MM.1S (cell line): ENCODE data around the gene ATP13A1.

Source experiments
- DNase-seq: peaks from one replicate; pipeline ENCODE4 v3.0.0-alpha.2; 2015
- H2AFZ ChIP-seq: fragments of 300-600 bp; sonication (generic); 2 replicates; pipeline ENCODE4 v1.6.0; 2016; ENCODE audit warnings: antibody characterized with exemption, low read length
- H3F3A ChIP-seq: fragments of 300-600 bp; sonication (generic); 2 replicates; pipeline ENCODE4 v1.6.1; 2016; ENCODE audit warnings: mild to moderate bottlenecking, antibody characterized with exemption, low read length, moderate library complexity, mixed read lengths; ENCODE audit not compliant: insufficient read depth
- H3K27ac ChIP-seq: fragments of 300-600 bp; sonication (generic); 2 replicates; pipeline ENCODE4 v1.5.1; 2016; ENCODE audit warnings: mild to moderate bottlenecking, low read length
- H3K27me3 ChIP-seq: fragments of 300-600 bp; sonication (generic); replicated peaks from 2 replicates; pipeline ENCODE4 v1.6.0; 2016; ENCODE audit warnings: low read length; ENCODE audit not compliant: insufficient read depth
- H3K36me3 ChIP-seq: fragments of 300-600 bp; sonication (generic); replicated peaks from 2 replicates; pipeline ENCODE4 v1.6.1; 2016; ENCODE audit warnings: mild to moderate bottlenecking, low read length, mixed read lengths; ENCODE audit not compliant: insufficient read depth
- H3K4me1 ChIP-seq: fragments of 300-600 bp; sonication (generic); 2 replicates; pipeline ENCODE4 v1.6.1; 2016; ENCODE audit warnings: low read length, mixed read lengths
- H3K4me2 ChIP-seq: fragments of 300-600 bp; sonication (generic); 2 replicates; pipeline ENCODE4 v1.6.0; 2016; ENCODE audit warnings: low read depth, low read length
- H3K4me3 ChIP-seq: fragments of 300-600 bp; sonication (generic); 2 replicates; pipeline ENCODE4 v1.5.1; 2016; ENCODE audit warnings: low read length, mixed read lengths
- H3K79me2 ChIP-seq: fragments of 300-600 bp; sonication (generic); 2 replicates; pipeline ENCODE4 v1.6.1; 2016; ENCODE audit warnings: mixed run types, low read length, mixed read lengths
- H3K9ac ChIP-seq: fragments of 300-600 bp; sonication (generic); 2 replicates; pipeline ENCODE4 v1.6.1; 2016; ENCODE audit warnings: low read length, mixed read lengths
- H3K9me2 ChIP-seq: fragments of 300-600 bp; sonication (generic); replicated peaks from 2 replicates; pipeline ENCODE4 v1.6.1; 2016; ENCODE audit warnings: mild to moderate bottlenecking, low read length, mixed read lengths; ENCODE audit not compliant: insufficient read depth
- H3K9me3 ChIP-seq: fragments of 300-600 bp; sonication (generic); replicated peaks from 2 replicates; pipeline ENCODE4 v1.6.1; 2016; ENCODE audit warnings: mild to moderate bottlenecking, low read length, mixed read lengths; ENCODE audit not compliant: insufficient read depth
- H4K20me1 ChIP-seq: fragments of 300-600 bp; sonication (generic); 2 replicates; pipeline ENCODE4 v1.6.1; 2016; ENCODE audit warnings: mild to moderate bottlenecking, low read length, moderate library complexity, mixed read lengths; ENCODE audit not compliant: insufficient read depth
- EZH2 ChIP-seq: fragments of 300-600 bp; sonication (generic); optimal IDR thresholded peaks from 2 replicates; pipeline ENCODE3; 2017; ENCODE audit warnings: low read depth, mild to moderate bottlenecking, antibody characterized with exemption, low read length, mixed read lengths
- EZH2phosphoT487 ChIP-seq: fragments of 300-600 bp; sonication (generic); IDR thresholded peaks from 2 replicates; pipeline ENCODE4 v1.6.1; 2018; ENCODE audit warnings: antibody characterized with exemption, low read length
- TF ChIP-seq, protein P1 (sequence below): fragments of 300-600 bp; sonication (generic); IDR thresholded peaks from 2 replicates; pipeline ENCODE4 v1.5.1; 2016; ENCODE audit warnings: antibody characterized with exemption, low read length, mixed read lengths

Gene ATP13A1

DNA sequence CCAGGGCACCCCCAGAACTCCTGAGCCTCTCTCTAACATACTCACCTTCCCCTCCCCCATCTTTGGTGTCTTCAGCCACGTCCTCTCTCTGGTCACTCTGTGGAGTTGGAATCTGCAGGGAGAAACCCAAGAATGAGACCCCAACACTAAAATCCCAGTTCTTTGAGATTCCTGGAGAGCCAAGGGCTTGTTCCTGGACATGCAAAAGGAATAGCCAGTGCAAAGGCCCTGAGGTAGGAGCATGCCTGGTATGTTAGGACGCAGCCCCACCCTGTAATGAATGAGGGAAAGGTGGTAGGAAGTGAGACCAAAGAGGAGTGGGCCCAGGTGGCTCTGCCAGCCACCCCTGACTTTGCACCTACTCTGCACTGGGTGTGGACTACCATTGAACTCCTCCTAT is 33.0 kb downstream of the ATP13A1 start:
- no peak for TF ChIP-seq EZH2
- TF ChIP-seq EZH2phosphoT487: no peak
- TF ChIP-seq, protein P1, sequence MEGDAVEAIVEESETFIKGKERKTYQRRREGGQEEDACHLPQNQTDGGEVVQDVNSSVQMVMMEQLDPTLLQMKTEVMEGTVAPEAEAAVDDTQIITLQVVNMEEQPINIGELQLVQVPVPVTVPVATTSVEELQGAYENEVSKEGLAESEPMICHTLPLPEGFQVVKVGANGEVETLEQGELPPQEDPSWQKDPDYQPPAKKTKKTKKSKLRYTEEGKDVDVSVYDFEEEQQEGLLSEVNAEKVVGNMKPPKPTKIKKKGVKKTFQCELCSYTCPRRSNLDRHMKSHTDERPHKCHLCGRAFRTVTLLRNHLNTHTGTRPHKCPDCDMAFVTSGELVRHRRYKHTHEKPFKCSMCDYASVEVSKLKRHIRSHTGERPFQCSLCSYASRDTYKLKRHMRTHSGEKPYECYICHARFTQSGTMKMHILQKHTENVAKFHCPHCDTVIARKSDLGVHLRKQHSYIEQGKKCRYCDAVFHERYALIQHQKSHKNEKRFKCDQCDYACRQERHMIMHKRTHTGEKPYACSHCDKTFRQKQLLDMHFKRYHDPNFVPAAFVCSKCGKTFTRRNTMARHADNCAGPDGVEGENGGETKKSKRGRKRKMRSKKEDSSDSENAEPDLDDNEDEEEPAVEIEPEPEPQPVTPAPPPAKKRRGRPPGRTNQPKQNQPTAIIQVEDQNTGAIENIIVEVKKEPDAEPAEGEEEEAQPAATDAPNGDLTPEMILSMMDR: no peak
- no peaks in the 10 kb centered on the region for H3K27me3 ChIP-seq
- DNase-seq: no peak
- H3K36me3 ChIP-seq: no peaks in the 10 kb centered on the region
- no peaks in the 10 kb centered on the region for H3K9me2 ChIP-seq
- H3K4me2 ChIP-seq: no peak overlapping the region
- no peaks in the 10 kb centered on the region for H3K9me3 ChIP-seq
- no peaks in the 10 kb centered on the region for H3K4me1 ChIP-seq
- H2AFZ ChIP-seq: no peak overlapping the region
- H3K79me2 ChIP-seq: no peaks in the 10 kb centered on the region
- no peak overlapping the region for H3K27ac ChIP-seq
- no peak overlapping the region for H3K4me3 ChIP-seq
- no peak overlapping the region for H3K9ac ChIP-seq
- H4K20me1 ChIP-seq: no peaks in the 10 kb centered on the region
- H3F3A ChIP-seq: no peaks in the 10 kb centered on the region

DNA sequence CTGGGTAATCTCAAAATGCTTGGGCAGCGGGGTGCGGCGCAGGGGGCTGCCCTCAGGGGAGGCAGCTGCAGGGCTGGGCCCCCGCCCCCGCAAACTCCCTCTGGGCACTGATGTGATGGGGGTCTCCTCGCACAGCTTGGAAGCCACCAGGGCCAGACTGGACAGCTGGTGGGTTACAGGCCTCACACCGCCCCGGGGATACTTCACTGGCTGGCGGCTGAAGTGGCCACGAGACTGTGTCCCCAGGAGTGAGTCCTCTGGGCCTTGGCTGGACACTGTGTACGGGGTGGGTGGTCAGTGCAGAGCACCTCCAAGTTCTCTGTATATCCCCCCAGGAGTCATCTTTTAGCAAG is 33.4 kb downstream of the ATP13A1 start:
- Histone ChIP-seq H3K27ac (no peak overlapping the region), H4K20me1 (no peaks in the 10 kb centered on the region), H3K4me2 (no peak overlapping the region), H3K9me3 (no peaks in the 10 kb centered on the region), H3K79me2 (no peaks in the 10 kb centered on the region), H3K27me3 (no peaks in the 10 kb centered on the region), H3K4me1 (no peaks in the 10 kb centered on the region), H3K9ac (no peak overlapping the region), H3K36me3 (no peaks in the 10 kb centered on the region), H3F3A (no peaks in the 10 kb centered on the region), H3K9me2 (no peaks in the 10 kb centered on the region), H3K4me3 (no peak overlapping the region), H2AFZ (no peak overlapping the region)
- TF ChIP-seq, protein P1: no peak
- no peak for TF ChIP-seq EZH2
- TF ChIP-seq EZH2phosphoT487: no peak
- DNase-seq: no peak

DNA sequence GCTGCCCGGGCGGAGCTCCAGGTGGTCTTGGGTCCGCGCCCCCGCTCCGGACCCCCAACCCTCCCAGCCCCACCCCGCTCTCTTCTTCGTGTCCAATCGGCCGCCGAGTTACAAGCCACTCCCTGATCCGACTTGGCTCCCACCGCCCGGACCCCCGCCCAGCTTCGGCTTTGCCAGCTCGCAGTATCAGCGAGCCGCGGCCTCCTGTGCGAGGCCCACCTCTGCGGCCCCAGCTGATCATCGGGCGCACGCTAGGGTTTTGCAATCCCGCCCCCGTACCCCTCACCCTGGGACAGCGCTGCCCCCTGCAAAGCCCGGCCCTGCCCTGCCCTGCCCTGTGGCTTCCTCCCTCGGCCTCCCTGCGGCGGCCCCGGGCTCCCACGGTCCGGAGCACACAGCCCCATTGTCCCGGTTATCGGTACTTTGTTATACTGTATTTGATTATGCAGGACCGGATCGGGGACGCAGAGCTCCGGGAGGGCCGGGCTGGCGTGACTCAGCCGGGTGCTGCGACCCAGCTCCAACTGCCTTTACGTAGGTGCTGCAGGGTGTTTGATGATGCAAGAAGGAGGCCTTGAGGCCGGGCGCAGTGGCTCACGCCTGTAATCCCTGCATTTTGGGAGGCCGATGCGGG is 34.9 kb downstream of the ATP13A1 start:
- H3K9me3 ChIP-seq: no peaks in the 10 kb centered on the region
- H3K4me3 ChIP-seq: peak overlapping the region; percentile 59
- H3K9me2 ChIP-seq: no peaks in the 10 kb centered on the region
- peak overlapping the region; percentile 60; the same call in 1 of the 2 replicates for H3K4me2 ChIP-seq
- no peaks in the 10 kb centered on the region for H3K27me3 ChIP-seq
- TF ChIP-seq EZH2phosphoT487: no peak
- no peak for TF ChIP-seq EZH2
- TF ChIP-seq, protein P1: no peak
- no peak overlapping the region for H3K27ac ChIP-seq
- no peaks in the 10 kb centered on the region for H3K79me2 ChIP-seq
- no peaks in the 10 kb centered on the region for H4K20me1 ChIP-seq
- no peaks in the 10 kb centered on the region for H3F3A ChIP-seq
- H2AFZ ChIP-seq: peak overlapping the region; percentile 27; the same call in 1 of the 2 replicates
- H3K9ac ChIP-seq: no peak overlapping the region
- no peak for DNase-seq
- H3K4me1 ChIP-seq: no peaks in the 10 kb centered on the region
- H3K36me3 ChIP-seq: no peaks in the 10 kb centered on the region
